Measurements from ENCODE around the gene ALG11. TPM values are rescaled to one million over a fixed set of nuclear protein-coding genes. Genes with fewer than 3 reads are reported as not detected.

Gene ALG11
- total and polyA plus RNA-seq, 8 donors, result 27.1 to 34.9 (median 31.4) TPM

DNA sequence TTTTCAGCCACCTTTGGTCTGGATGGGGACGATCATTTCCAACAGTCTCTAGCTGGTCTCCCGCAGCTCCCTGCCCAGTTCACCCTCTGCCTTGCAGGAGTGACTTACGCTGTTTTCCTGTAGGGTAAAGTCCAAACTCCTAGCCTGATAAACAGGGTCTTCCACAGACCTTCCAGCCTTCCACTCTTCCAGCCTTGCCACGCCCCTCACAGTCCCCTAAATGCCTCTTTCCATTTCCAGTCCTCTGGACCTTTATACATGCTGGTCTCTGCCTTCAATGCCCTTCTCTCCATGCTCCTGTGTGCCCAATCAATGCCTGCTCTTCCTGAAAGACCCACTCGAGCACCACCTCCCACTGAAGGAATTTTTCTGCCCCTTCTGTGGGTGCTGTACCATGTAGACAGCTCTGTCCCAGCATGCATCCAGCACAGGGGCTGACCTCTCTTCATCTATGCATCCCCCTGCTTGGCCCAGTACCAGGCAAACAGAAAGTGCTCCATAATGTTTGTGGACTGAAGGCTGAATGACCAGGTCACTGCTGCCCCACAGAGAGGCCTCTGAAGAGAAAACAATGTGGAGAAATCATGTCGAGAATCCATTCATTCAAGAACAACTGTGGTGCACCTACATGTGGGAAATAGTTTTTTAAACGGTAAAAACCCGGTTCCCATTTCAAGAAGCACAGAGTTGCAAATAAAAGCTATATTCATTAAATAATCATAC lies 5.5 kb upstream of the ALG11 start:
- H3K4me1 ChIP-seq, result peaks cover 4 to 13% of the 10 kb centered on the region in 2 donors
- no peak for DNase-seq
- H3K9me3 ChIP-seq, result no peaks in the 10 kb centered on the region
- H3K27me3 ChIP-seq, result peaks cover 0 to 25% of the 10 kb centered on the region in 2 donors
- no peaks in the 10 kb centered on the region for H3K36me3 ChIP-seq
- TF ChIP-seq, protein P1, sequence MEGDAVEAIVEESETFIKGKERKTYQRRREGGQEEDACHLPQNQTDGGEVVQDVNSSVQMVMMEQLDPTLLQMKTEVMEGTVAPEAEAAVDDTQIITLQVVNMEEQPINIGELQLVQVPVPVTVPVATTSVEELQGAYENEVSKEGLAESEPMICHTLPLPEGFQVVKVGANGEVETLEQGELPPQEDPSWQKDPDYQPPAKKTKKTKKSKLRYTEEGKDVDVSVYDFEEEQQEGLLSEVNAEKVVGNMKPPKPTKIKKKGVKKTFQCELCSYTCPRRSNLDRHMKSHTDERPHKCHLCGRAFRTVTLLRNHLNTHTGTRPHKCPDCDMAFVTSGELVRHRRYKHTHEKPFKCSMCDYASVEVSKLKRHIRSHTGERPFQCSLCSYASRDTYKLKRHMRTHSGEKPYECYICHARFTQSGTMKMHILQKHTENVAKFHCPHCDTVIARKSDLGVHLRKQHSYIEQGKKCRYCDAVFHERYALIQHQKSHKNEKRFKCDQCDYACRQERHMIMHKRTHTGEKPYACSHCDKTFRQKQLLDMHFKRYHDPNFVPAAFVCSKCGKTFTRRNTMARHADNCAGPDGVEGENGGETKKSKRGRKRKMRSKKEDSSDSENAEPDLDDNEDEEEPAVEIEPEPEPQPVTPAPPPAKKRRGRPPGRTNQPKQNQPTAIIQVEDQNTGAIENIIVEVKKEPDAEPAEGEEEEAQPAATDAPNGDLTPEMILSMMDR (IDR thresholded peaks at IDR 0.05), result no peak
- intact Hi-C loops (cut with DNase I), result no loop called here
- ATAC-seq, result no peak
- H3K27ac ChIP-seq, result no peak overlapping the region
- H3K4me3 ChIP-seq, result no peak overlapping the region

DNA sequence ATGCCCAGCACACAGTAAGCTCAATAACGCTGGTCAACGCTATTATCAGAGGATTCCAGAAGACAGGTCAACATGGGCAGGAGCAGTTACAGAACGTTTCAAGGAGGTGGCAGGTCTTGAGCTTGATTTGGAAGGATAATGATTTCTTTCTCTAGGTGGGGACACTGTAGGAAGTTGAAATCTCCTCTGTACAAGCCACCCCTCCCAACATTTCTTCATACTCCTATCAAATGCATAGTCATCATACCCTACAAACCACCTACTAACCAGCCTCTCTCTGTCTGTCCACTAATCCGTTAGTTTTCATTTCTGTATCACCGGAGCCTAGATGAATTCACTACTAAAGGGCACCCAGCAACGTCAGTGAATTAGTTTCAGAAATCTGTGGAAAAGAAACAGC lies 2.3 kb upstream of the ALG11 start:
- peaks cover 14 to 29% of the 10 kb centered on the region in 2 donors for H3K4me1 ChIP-seq
- ATAC-seq, result no peak
- intact Hi-C loops (cut with DNase I), result no loop called here
- H3K36me3 ChIP-seq, result no peaks in the 10 kb centered on the region
- no peaks in the 10 kb centered on the region for H3K9me3 ChIP-seq
- TF ChIP-seq, protein P1 (IDR thresholded peaks at IDR 0.05), result no peak
- no peak overlapping the region for H3K4me3 ChIP-seq
- DNase-seq, result no peak
- H3K27me3 ChIP-seq, result peaks cover 0 to 26% of the 10 kb centered on the region in 2 donors
- no peak overlapping the region for H3K27ac ChIP-seq

DNA sequence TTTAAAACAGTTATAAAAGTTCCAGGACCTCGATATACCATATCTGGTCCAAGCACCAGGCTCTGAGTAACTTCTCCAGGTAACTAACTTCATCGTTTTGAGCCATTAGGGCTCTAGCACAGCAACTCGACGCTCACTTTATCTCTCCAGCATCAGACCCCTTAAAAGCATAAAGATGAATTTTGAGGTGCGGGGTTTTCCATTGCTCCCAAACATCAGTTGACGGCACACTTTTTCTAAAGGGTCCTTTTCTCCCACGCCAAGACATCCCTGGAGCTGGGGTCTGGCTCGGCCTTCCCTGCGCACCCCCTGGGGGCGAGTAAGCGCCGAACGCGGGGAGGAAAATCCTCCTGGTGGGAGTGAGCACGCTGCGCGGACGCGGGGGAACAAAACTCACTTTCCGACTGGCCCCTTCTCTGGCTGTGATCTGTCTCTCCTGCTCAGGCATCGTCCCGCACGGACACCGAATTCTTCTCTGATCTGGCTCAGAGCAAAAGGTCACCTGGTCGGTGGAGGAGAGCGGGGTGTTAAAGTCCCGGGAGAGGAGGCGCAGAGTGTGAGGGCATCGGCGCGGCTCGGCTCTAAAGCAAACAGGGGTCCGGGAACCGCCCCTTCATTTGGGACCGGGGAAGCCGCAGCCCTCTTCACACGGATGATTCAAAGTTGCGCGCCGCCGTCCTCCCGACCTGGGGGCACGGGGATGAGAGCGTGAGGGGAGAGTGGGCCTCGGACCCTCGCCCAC lies 1.1 kb upstream of the ALG11 start, which contains the start of gene ATP7B:
Gene ATP7B, minus strand, starts transcription at position 561 of the 742 bp plus-strand sequence. Its CDS starts 113 bp downstream, at position 448.
- ATAC-seq, result peak; percentile 40
- Histone ChIP-seq H3K4me1 (peaks cover 14 to 29% of the 10 kb centered on the region in 2 donors), H3K36me3 (peaks cover 0 to 4% of the 10 kb centered on the region in 2 donors), H3K27ac (peak within 1 kb of the TSS; percentile 45 to 48), H3K4me3 (peak within 1 kb of the TSS; percentile 95 to 98), H3K27me3 (peaks cover 0 to 26% of the 10 kb centered on the region in 2 donors), H3K9me3 (no peaks in the 10 kb centered on the region)
- TF ChIP-seq, protein P1 (IDR thresholded peaks at IDR 0.05), result no peak
- peak in 1 of 4 donors; percentile 81 for DNase-seq
- intact Hi-C loops (cut with DNase I), result no loop called here

DNA sequence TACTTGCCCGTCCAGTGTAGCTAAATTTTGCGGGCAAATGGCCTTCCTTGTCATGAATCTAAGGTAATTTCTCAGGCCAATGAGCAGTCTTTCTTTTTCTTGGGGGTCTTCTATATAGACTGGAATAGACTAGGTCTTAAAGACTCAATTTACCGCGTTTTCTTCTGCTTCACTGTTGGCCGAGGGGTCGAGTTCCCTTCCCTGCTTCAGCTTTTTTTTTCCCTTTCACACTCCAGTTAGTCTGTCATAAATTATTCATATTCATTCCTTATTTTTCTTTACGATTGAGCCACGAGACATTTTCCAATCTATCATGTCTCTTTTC lies 276 bp downstream of the ALG11 start:
- TF ChIP-seq, protein P1 (IDR thresholded peaks at IDR 0.05), result no peak
- DNase-seq, result no peak
- H3K36me3 ChIP-seq, result peaks cover 0 to 13% of the 10 kb centered on the region in 2 donors
- H3K9me3 ChIP-seq, result no peaks in the 10 kb centered on the region
- ATAC-seq, result no peak
- H3K27me3 ChIP-seq, result peaks cover 0 to 26% of the 10 kb centered on the region in 2 donors
- peaks cover 14 to 29% of the 10 kb centered on the region in 2 donors for H3K4me1 ChIP-seq
- intact Hi-C loops (cut with DNase I), result no loop called here
- H3K4me3 ChIP-seq, result peak overlapping the region; percentile 95 to 98
- peak overlapping the region in 1 of 2 donors; percentile 48 for H3K27ac ChIP-seq

DNA sequence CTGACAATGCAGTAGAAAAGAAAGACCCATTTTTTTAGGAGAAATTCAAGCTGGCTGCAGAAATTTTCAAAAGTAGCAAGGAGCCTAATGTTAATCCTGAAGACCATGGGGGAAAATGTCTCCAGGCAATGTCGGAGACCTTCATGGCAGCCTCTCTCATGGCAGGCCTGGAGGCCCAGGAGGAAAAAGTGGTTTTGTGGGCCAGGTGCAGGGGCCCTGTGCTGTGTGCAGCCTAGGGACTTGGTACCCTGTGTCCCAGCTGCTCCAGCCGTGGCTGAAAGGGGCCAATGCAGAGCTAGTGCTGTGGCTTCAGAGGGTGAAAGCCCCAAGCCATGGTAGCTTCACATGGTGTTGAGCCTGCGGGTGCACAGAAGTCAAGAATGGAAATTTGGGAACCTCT lies 4.1 kb downstream of the ALG11 start:
- peaks cover 0 to 44% of the 10 kb centered on the region in 2 donors for H3K36me3 ChIP-seq
- no peaks in the 10 kb centered on the region for H3K9me3 ChIP-seq
- H3K27me3 ChIP-seq, result peaks cover 0 to 5% of the 10 kb centered on the region in 2 donors
- TF ChIP-seq, protein P1 (IDR thresholded peaks at IDR 0.05), result no peak
- DNase-seq (no peak), ATAC-seq (no peak)
- intact Hi-C loops (cut with DNase I), result no loop called here
- H3K4me3 ChIP-seq, result no peak overlapping the region
- no peak overlapping the region for H3K27ac ChIP-seq
- peaks cover 10 to 17% of the 10 kb centered on the region in 2 donors for H3K4me1 ChIP-seq

All from left lung (tissue), 10 donors.